Astrocyte of the spinal cord (primary cell): Measurements from ENCODE around the gene GNAI2.
A peak's percentile ranks its signal among the peaks of the same experiment; 100 is the strongest.

Source experiments
- DNase-seq: peaks from one replicate; pipeline ENCODE4 v3.0.0; 2011; ENCODE audit warnings: low read depth, low spot score
- H3K4me3 ChIP-seq: 2 replicates; pipeline ENCODE4 v1.5.1; 2011; ENCODE audit warnings: low read depth, mild to moderate bottlenecking, low read length, moderate library complexity
- in situ Hi-C: cut with HindIII; loops from 2 replicates; pipeline ENCODE4 v1.10.0; 2017; ENCODE audit warnings: low sequenced_read_pairs
- TF ChIP-seq, protein P1 (sequence below): IDR thresholded peaks from 2 replicates; pipeline ENCODE4 v1.5.1; 2012; ENCODE audit warnings: low read depth, mild to moderate bottlenecking, low read length, inconsistent platforms

The GNAI2 gene

DNA sequence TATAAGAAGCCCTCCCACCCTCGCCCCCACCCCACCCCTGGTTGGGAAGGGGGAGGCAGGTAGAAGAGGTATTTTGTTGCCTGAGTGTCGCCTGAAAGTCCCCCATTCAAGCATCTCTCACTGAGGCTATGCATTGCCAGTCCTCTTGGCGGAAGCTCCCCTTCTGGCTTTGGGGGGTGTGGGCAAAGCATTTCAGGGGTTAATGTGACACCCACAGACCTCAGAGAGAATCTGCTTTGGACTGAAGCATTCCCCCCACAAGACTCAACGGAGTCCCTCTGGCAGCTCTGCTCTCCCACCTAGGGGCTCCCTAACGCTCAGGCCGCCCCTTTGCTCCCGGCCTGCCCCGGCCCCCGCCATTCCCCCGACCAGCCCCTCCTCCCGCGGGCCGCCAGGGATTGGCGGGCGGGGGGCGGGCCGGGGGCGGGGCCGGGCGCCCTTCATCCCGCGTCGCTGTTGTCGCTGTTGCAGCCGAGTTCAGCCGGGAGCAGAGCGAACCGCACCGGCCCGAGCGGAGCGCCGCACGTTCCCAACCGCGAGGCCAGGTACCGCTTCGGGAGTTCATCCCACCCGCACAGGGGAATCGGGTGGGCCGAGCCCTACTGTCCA lies 31.1 kb upstream of the GNAI2 start, which contains the start of gene SLC38A3:
TSS of gene SLC38A3 (plus strand) at position 468 of the 609 bp plus-strand sequence. CDS start 8,929 bp downstream, outside the sequence.
- peak within 1 kb of the TSS; percentile 13 for H3K4me3 ChIP-seq
- TF ChIP-seq, protein P1, sequence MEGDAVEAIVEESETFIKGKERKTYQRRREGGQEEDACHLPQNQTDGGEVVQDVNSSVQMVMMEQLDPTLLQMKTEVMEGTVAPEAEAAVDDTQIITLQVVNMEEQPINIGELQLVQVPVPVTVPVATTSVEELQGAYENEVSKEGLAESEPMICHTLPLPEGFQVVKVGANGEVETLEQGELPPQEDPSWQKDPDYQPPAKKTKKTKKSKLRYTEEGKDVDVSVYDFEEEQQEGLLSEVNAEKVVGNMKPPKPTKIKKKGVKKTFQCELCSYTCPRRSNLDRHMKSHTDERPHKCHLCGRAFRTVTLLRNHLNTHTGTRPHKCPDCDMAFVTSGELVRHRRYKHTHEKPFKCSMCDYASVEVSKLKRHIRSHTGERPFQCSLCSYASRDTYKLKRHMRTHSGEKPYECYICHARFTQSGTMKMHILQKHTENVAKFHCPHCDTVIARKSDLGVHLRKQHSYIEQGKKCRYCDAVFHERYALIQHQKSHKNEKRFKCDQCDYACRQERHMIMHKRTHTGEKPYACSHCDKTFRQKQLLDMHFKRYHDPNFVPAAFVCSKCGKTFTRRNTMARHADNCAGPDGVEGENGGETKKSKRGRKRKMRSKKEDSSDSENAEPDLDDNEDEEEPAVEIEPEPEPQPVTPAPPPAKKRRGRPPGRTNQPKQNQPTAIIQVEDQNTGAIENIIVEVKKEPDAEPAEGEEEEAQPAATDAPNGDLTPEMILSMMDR = no peak
- in situ Hi-C loops = no loop called here
- DNase-seq = no peak

DNA sequence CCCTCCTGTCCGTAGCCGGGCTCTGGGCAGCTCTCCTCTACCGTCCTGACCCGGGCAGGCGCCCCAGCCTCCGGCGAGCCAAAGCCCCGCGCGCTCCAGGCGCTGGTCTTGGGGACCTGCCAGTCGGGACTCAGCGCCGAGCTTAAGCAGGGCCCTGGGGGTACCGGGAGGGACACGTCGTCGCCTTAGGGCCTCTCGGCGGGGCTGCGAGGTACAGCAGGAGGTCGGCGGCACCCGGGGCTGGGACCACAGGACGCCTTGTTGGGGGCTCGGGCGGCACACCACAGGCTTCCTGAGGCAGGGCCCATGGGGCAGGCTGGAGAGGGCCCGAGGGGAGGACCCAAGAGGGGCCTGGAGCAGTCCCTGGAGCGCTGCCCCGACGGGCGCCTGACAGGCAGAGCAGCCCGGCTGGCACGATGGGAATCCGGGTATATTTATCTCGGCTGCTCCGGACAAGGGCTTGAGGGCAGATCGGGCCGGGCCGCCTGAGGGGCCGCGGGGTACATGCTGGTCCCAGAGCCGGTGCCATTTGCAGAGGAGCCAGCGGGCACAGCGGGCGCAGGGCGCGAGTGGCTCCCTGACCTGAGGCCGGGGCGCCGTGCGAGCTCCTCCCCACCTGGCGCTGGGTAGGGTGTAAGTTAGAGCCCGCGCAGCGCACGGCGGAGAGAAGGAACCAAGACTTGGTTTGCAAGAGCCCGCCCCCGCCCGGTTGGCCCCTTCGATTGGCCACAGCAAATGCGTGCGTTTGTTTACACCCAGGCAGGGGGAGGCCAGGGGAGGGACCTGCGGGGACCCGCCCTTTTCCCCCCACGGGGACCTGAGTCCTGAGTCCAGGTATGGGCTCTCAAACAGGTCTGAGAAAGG lies 30.4 kb upstream of the GNAI2 start:
- TF ChIP-seq, protein P1 = no peak
- no peak for DNase-seq
- in situ Hi-C loops = no loop called here
- peak overlapping the region; percentile 13 for H3K4me3 ChIP-seq

DNA sequence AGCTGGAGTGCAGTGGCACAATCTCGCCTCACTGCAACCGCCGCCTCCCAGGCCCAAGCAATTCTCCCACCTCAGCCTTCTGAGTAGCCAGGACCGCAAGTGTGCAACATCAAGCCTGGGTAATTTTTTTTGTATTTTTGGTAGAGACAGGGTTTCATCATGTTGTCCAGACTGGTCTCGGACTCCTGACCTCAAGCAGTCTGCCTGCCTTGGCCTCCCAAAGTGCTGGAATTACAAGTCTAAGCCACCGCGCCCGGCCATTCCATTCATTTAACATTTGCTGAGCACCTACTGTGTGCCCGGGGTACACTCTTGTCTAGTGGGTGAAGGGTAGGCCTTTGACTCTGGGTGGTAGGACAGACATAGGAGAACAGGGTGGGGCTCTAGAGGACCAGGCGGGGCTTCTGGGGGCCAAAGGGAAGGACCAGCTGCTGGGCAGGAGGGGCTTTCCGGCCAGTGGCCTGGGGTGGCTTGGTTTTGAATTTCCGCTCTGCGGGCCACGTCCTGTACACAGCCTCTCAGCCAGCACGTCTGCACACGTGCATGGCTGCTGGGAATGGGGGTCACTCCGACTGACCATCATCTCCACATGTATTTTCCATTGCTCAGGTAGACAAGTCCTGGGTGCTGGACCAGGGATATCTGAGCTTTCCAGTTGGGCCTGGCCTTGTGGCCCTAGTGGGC lies 28.5 kb upstream of the GNAI2 start:
- in situ Hi-C loops = no loop called here
- TF ChIP-seq, protein P1 = no peak
- no peak for DNase-seq

DNA sequence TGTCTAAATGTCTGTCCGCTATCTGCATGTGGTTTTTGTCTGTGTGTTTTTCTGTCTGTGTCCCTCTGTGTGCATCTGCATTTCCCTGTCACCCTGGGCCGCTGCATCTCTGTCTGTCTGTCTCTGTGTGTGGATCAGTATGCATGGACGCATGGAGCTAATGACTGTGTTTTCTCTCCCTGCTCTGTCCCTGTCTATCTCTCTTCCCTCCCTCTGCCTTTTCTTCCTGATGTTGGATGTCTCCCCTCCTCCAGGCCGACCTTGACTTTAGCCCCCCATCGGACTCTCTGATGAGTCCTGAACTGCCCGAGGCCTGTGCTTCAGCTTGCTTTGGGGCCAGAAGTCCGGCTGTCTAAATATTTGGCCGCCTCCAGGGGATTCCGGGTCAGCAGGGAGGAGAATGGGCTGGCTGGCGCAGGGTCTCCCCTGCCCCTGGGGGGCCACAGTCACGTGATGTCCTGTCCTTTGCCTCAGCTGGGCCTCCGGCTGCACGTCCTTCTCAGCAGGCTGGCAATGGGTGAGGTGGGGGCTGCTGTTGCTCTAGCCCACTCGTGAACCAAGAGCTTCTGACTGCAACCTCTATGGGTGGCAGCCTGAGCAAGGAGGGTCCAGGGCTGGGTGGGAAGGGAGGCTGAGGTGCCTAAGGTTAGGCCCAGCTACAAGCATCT lies 27.2 kb upstream of the GNAI2 start:
- TF ChIP-seq, protein P1 = no peak
- DNase-seq = no peak
- in situ Hi-C loops = no loop called here
- H3K4me3 ChIP-seq = no peak overlapping the region

More for the DNA sequence above, 28.5 kb upstream of the GNAI2 start:
- H3K4me3 ChIP-seq = no peak overlapping the region

DNA sequence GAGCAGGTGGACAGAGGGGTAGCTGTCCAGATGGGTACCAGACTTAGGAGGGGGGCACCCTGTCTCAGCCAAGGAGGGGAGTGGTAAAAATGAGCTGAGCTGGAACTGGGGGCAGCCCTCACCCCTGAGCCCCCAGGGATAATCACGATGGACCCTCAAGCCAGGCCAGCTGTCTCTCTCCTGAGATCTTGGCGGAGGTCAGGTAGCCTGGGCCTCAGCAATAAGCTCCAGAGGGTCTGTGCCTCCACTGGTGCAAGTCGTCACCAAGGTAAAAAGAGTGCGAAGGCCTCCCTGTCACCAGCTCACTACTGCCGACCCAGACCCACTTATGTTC lies 25.9 kb upstream of the GNAI2 start:
- in situ Hi-C loops = no loop called here
- no peak for DNase-seq
- no peak overlapping the region for H3K4me3 ChIP-seq
- TF ChIP-seq, protein P1 = no peak
